PC-3 (cell line): ENCODE data around the gene USP48.

ENCODE experiments used
- EZH2phosphoT487 ChIP-seq: fragments of 300-600 bp; sonication (generic); IDR thresholded peaks from 2 replicates; pipeline ENCODE4 v1.6.1; 2018; ENCODE audit warnings: mild to moderate bottlenecking, antibody characterized with exemption, low read length, borderline replicate concordance
- TF ChIP-seq, protein P1 (sequence below): fragments of 300-600 bp; sonication (generic); conservative IDR thresholded peaks from 2 replicates; pipeline ENCODE4 v1.5.1; 2017; ENCODE audit warnings: antibody characterized with exemption, low read depth, mild to moderate bottlenecking, low read length

DNA sequence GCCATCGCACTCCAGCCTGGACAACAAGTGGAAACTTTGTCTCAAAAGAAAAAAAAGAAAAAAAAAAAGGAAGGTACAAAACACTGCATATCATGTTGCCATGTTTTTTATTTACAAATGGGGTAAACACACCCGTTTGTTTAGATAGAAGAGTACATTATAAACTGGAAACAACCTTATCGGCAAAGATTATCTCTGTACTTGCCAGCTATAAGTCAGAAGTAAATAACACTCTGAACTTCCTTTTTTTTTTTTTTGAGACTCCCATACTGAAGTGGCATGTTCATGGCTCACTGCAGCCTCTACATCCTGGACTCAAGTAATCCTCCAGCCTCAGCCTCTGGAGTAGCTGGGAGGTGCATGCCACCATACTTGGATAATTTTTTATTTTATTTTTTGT is 21.9 kb downstream of the USP48 start:
- TF ChIP-seq, protein P1, sequence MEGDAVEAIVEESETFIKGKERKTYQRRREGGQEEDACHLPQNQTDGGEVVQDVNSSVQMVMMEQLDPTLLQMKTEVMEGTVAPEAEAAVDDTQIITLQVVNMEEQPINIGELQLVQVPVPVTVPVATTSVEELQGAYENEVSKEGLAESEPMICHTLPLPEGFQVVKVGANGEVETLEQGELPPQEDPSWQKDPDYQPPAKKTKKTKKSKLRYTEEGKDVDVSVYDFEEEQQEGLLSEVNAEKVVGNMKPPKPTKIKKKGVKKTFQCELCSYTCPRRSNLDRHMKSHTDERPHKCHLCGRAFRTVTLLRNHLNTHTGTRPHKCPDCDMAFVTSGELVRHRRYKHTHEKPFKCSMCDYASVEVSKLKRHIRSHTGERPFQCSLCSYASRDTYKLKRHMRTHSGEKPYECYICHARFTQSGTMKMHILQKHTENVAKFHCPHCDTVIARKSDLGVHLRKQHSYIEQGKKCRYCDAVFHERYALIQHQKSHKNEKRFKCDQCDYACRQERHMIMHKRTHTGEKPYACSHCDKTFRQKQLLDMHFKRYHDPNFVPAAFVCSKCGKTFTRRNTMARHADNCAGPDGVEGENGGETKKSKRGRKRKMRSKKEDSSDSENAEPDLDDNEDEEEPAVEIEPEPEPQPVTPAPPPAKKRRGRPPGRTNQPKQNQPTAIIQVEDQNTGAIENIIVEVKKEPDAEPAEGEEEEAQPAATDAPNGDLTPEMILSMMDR = no peak
- no peak for TF ChIP-seq EZH2phosphoT487
